AG04449 (cell line): ENCODE results near the gene MKNK2.

Experiments used
- CTCF ChIA-PET: fragments of 350-600 bp; formaldehyde crosslinking; extraction: SDS; loops from one replicate; lab custom pipeline; 2021; ENCODE audit warnings: antibody characterized with exemption; lab: Yijun Ruan, JAX
- POLR2A ChIA-PET: fragments of 400-600, 350-600 bp; formaldehyde crosslinking; extraction: SDS; loops from one replicate; lab custom pipeline; 2020; ENCODE audit warnings: antibody characterized with exemption, inconsistent platforms; lab: Yijun Ruan, JAX
- DNase-seq: peaks from one replicate; pipeline ENCODE4 v3.0.0-alpha.2; 2010; ENCODE audit warnings: low read depth, low spot score
- H3K4me3 ChIP-seq: 2 replicates; pipeline ENCODE4 v1.5.1; 2011; ENCODE audit warnings: low read depth, mild to moderate bottlenecking, control low read depth, low read length
- TF ChIP-seq, protein P1 (sequence below): IDR thresholded peaks from one replicate; pipeline ENCODE4 v1.5.1; 2011; ENCODE audit warnings: mild to moderate bottlenecking, moderate library complexity, low read length, control low read depth, inconsistent platforms; ENCODE audit not compliant: insufficient read depth; ENCODE audit errors: missing control alignments

MKNK2 gene

GRCh38 chr19:2033825-2034159 is 17.3 kb downstream of the MKNK2 start:
- CTCF ChIA-PET: interaction anchor here (1.0 to 3.3 kb wide), 4 partner anchors 14 to 104 kb away, joined by 3 to 22 read pairs (median 3); partner anchors contain the start of gene MKNK2
- DNase-seq: no peak

GRCh38 chr19:2033115-2033824 is 17.8 kb downstream of the MKNK2 start:
- no peak for DNase-seq
- no peak overlapping the region for H3K4me3 ChIP-seq
- TF ChIP-seq, protein P1, sequence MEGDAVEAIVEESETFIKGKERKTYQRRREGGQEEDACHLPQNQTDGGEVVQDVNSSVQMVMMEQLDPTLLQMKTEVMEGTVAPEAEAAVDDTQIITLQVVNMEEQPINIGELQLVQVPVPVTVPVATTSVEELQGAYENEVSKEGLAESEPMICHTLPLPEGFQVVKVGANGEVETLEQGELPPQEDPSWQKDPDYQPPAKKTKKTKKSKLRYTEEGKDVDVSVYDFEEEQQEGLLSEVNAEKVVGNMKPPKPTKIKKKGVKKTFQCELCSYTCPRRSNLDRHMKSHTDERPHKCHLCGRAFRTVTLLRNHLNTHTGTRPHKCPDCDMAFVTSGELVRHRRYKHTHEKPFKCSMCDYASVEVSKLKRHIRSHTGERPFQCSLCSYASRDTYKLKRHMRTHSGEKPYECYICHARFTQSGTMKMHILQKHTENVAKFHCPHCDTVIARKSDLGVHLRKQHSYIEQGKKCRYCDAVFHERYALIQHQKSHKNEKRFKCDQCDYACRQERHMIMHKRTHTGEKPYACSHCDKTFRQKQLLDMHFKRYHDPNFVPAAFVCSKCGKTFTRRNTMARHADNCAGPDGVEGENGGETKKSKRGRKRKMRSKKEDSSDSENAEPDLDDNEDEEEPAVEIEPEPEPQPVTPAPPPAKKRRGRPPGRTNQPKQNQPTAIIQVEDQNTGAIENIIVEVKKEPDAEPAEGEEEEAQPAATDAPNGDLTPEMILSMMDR: no peak
- ChIA-PET CTCF (interaction anchor here (1.0 to 3.3 kb wide), 5 partner anchors 14 to 104 kb away, joined by 3 to 22 read pairs (median 3); partner anchors contain the start of gene MKNK2), POLR2A (interaction anchor here (1.2 to 1.5 kb wide), 2 partner anchors 10 to 19 kb away, joined by 3 to 11 read pairs; partner anchors contain the start of gene MKNK2)

More at GRCh38 chr19:2033825-2034159, 17.3 kb downstream of the MKNK2 start:
- H3K4me3 ChIP-seq: no peak overlapping the region
- TF ChIP-seq, protein P1: no peak
- POLR2A ChIA-PET: interaction anchor here (1.2 kb wide), 1 partner anchor 22 kb away, joined by 3 read pairs; no protein-coding TSS in a partner anchor

DNA sequence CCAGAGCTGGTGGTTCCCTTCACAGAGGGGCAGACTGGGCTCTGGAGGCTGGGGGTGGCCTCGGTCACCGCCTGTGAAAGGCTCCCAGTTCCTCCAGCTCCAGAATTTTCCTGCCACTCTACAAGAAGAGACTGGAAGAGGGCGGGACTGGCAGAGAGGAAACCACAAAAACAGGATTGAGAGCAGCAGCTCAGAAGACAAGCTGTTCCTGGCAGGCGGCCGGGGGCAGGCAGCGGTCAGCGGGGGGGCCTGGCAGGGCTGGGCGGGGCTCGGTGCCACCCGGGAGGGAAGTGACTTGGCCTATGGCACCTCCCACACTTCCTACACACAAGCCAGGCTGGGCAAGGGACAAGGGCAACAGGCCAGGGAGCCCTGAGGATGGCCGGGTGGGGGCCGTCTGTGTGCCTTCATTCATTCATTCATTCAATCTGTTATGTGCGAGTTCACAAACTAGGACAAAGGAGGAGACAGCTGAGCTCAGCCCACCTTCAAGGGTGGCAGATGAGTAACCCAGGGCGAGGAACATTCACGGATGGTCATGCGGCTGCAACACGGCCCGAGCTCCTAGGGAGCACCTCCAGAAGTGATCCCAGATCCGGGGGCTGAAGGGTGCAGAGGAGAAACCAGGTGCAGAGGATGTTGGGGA is 18.6 kb downstream of the MKNK2 start:
- no peak for DNase-seq
- ChIA-PET POLR2A (interaction anchor here (1.1 to 1.5 kb wide), 3 partner anchors 8 to 20 kb away, joined by 3 to 11 read pairs (median 5); partner anchors contain the start of gene MKNK2), CTCF (interaction anchor here (1.2 to 3.3 kb wide), 4 partner anchors 13 to 103 kb away, joined by 3 to 22 read pairs (median 3); no protein-coding TSS in a partner anchor)
- no peak overlapping the region; the same call in 1 of the 2 replicates for H3K4me3 ChIP-seq
- TF ChIP-seq, protein P1: no peak

DNA sequence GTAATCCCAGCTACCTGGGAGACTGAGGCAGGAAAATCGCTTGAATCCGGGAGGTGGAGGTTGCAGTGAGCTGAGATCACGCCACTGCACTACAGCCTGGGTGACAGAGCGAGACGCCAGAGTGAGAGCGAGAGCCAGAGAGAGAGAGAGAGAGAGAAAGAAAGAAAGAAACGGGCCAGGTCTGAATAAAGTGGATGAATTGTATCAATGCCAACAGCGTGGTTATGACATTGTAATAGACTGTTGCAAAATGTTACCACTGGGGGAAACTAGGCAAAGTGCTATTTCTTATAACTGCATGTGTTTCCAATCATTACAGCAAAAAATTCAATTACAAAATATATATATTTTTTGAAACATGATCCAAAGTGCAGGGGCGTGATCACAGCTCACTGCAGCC is 23.7 kb downstream of the MKNK2 start:
- no peak for DNase-seq
- TF ChIP-seq, protein P1: no peak
- no peak overlapping the region for H3K4me3 ChIP-seq
- POLR2A ChIA-PET: no interaction called here
- CTCF ChIA-PET: interaction anchor here (0.6 to 3.3 kb wide), 5 partner anchors 7 to 42 kb away, joined by 3 to 18 read pairs (median 3); no protein-coding TSS in a partner anchor

GRCh38 chr19:2026770-2027169 is 24.3 kb downstream of the MKNK2 start:
- CTCF ChIA-PET: interaction anchor here (0.7 to 1.5 kb wide), 4 partner anchors 19 to 43 kb away, joined by 3 to 6 read pairs (median 4); no protein-coding TSS in a partner anchor
- TF ChIP-seq, protein P1: no peak
- POLR2A ChIA-PET: no interaction called here
- no peak for DNase-seq
- H3K4me3 ChIP-seq: no peak overlapping the region
